Stimulated activated CD8-positive, alpha-beta memory T cell treated with anti-CD3 and anti-CD28 coated beads, Interleukin-4, amount 100 ng/mL, for 48 hours (primary cell): ENCODE data around the gene C10orf105.

ENCODE experiments used
- DNase-seq: peaks from one replicate; pipeline ENCODE4 v3.0.0-alpha.2; 2020

Gene C10orf105

DNA sequence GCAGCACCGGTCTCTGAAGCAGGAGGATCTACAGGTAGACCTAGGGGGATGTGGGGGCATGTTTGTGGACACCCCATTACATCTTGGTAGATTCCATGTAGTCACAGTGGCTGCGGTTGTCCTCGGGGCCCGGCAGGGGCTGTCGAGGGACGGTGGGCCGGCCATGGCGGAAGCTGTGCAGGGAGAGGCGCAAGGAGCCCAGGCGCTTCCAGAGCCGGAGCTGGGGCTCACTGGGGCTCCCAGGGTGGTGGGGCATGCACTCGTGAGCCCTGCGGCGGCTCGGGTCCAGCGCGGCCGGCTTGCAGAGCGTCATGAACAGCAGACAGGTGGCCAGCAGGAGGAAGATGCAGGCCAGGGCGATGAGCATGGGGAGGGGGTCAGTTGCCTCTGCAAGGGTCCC lies 3.7 kb downstream of the C10orf105 start:
- no peak for DNase-seq

- DNase-seq = no peak
These were observed 4.6 kb downstream of the C10orf105 start for GRCh38 chr10:71715026-71715425.

- no peak for DNase-seq
These were observed 5.0 kb downstream of the C10orf105 start for GRCh38 chr10:71714592-71714991.

DNA sequence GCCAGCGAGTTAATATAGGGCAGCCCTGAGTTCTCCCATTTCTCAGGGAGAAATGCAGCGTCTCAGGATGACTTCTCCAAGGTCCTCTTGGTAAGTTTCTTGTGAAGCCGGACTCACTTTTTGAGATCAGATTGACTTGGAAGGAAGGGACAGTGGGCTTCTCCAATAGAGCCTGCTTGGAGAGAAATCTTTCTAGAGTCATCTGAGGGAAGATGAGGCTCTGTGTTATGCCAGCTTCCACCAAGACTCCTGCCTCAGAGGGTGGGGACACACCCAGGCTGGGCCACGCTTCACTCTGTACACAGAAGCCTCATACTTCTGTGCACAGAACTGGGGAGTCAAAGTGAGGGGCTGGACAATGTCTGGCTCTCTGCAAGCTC lies 5.6 kb downstream of the C10orf105 start:
- DNase-seq = no peak

- peak; percentile 68 for DNase-seq
These were observed 6.2 kb downstream of the C10orf105 start for GRCh38 chr10:71713135-71714030.

DNA sequence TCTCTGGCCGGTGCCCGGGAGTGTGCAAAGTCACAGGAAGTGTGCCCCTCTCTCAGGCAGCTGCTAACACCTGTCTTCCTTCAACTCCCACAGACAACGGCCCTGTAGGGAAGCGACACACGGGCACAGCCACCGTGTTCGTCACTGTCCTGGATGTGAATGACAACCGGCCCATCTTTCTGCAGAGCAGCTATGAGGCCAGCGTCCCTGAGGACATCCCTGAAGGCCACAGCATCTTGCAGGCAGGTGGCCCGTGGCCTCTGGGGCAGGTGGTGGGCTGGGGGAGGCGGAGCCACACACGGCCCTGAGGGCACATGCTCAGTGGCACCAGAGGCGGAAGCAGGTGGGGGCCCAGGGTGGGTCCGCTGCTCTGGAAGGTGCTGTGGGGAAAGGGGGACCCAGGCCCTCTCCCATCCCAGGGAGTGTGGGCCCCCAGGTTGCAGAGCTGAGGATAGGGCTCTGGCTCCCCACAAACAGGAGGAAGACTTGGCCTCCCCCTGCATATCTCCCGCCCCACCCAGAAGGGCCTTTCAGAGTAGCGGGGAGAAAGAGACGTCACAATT lies 6.9 kb downstream of the C10orf105 start:
- DNase-seq = peak; percentile 50

DNA sequence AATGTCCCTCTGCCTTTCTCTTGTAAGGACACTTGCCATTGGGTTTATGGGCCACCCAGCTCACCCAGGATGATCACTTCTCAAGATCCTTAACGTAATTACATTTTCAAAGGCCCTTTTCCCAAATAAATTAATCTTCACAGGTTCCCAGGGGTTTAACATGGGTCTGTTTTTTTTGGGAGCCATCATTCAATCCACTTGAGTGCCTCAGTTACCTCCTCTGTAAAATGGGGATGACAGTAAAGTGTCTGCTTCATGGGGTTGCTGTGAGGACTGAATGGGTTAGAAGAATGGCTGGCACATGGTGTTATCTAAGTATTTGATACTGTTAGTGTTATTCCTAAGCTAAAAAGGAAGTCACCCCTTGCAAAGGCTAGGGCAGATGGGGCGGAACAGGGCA lies 7.4 kb downstream of the C10orf105 start:
- DNase-seq = no peak

DNA sequence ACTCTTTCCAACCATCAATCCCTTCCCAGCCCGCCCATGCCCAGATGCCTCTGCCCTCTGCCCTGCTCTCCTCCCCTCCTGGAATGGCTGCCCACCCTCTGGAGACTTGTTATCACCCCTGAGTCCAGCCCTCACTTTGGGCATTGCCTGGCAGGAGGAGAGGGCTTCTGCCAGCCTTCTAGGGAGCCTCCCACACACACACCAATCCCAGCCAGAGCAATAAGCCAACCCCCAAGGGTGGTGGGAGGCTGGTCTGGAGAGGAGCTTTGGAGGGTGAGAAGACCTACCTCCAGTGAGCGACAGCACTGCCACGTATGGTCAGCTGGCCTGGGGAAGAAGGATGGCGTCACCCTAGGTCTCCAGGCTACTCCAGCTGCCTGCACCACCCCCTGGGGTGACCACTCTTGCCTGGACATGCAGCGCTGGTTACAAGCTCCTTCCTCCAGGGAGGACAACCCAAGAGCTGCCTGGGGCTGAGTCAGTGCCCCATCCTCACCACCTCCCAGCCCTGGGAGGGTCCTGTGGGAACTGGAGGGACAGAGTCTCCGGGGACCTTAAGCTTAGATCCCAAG lies 8.4 kb downstream of the C10orf105 start:
- no peak for DNase-seq

GRCh38 chr10:71710519-71710918 lies 9.1 kb downstream of the C10orf105 start:
- DNase-seq = no peak

DNA sequence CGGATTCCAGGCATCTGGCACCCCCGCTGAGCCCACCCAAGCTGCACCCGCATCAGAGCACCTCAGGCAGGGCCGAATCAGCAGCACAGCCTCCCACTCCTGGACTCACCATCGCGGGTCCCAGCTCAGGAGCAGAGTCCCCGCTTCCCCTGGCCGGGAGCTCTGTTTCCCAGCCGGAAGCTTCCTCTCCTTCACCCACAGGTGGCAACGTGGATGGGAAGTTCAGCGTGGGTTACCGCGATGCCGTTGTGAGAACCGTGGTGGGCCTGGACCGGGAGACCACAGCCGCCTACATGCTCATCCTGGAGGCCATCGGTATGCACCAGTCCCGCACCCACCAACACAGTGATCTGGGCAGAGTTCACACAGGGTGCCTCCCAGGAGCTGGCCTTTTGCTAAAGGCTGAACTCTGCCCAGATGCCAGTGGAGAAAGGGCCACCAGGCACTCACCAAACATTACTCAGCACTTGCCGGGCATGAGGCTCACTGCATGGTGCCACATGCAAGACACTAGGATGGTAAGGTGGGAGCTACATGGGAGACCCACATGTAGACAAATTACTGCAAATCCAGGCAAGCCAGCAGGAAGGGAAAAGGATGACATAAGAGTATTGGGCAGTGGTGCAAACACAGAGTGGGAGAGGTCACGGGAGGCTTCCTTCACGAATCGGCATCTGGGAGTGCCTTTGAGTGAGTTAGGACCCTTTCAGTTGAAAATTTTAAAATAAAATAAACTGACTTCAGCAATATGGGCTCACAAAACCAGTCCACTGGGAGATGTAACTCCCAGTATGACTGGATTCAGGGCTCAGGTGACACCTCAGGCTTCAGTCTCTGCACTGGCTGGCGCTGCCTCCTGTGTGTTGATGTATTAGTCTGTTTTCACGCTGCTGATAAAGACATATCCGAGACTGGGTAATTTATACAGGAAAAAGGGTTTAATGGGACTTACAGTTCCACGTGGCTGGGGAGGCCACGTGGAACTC lies 10.4 kb downstream of the C10orf105 start:
- no peak for DNase-seq

- DNase-seq = peak; percentile 86
These were observed 11.3 kb downstream of the C10orf105 start for GRCh38 chr10:71708301-71708703.

DNA sequence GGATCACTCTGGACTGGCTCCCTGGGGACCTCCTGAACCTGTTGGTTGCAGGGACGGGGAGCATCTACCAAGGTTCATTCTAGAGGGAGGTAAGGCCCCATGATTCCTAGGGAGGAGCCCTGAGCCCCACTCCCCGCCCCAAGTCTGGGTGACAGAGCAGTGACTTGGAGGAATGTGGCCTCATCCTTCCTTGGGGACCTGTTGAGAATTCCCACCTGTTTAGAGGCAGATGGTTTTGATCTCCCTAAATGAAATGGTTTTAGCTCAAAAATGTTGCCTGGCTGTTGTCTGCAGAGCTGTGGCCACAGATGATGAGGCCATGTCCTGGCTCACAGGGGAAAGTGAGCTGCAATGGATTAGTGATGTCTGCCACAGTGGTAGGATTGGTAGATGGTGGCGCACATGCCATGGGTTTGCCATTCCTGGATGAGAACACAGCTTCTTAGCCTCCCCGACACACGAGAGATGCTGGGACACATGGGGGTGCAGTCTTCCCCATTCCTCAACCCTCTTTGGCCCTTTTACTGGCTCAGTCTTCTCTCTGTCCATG lies 12.3 kb downstream of the C10orf105 start:
- DNase-seq = no peak

DNA sequence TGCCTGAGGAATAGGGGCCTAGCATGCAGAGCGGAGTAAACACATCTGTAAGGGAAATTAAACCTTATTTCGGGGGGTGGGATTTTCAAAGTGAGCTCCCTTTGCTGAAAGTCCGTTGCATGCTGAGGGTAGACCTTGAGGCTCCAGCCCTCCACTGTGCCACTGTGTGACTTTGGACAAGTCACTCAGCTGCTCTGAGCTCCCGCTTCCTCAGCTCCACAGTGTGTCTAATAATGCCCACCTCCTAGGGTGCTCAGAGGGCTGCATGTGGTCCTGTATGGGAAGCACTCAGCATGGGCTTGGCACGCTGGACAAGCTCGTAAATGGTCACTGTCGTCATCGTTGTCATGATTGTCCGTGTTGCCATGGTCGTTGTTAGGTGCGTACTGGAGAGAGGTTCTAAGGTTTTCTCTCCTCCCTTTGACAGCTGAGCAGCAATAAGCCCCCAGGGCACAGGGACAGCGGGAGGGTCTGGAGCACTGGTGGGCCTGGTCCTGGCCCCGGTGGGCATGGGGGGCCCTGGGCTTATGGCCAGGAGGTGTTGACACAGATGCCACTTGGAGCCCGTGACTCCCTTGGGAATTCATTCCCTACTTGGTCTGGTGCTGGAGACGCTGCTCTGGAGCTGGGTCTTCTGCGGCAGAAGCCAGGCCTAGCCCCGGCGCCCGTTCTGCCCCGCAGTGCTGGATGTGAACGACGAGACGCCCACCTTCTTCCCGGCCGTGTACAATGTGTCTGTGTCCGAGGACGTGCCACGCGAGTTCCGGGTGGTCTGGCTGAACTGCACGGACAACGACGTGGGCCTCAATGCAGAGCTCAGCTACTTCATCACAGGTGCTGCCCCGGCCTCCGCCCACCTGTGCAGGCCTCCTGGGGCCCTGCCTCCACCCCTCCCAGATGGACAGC lies 13.1 kb downstream of the C10orf105 start:
- no peak for DNase-seq

DNA sequence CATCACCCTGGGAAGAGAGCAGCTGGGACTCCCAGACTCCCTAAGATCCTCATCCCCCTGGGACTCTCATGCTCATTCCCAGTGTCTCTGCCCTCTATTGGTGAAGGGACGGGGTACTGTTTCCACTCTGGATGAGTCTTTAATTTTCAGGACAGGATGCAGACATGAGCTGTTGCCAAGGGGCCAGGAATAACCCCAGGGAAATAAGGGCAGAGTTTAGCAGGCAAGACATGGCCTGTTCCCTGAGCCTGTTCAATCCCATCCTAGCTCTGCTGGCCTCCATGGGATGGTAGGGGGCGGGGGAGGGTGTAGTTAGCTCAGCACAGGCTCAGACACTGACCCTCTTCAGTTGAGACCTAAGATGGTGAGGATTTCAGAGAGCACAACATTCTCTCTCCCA lies 14.0 kb downstream of the C10orf105 start:
- DNase-seq = no peak

DNA sequence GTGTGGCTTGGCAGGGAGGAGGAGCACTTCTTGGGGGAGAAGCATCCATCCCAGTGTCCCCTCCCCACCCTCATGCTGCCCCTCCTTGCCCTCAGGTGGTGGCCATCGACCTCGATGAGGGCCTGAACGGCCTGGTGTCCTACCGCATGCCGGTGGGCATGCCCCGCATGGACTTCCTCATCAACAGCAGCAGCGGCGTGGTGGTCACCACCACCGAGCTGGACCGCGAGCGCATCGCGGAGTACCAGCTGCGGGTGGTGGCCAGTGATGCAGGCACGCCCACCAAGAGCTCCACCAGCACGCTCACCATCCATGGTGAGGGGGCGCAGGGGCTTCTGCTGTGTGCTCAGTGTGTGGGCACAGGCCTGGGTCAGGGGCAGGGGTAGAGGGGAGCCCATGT lies 14.8 kb downstream of the C10orf105 start:
- DNase-seq = no peak

- no peak for DNase-seq
These were observed 16.0 kb downstream of the C10orf105 start for GRCh38 chr10:71703577-71703976.

- DNase-seq = no peak
These were observed 18.0 kb downstream of the C10orf105 start for GRCh38 chr10:71701496-71702132.

GRCh38 chr10:71700731-71701368 lies 18.7 kb downstream of the C10orf105 start:
- no peak for DNase-seq

GRCh38 chr10:71698737-71699136 lies 20.8 kb downstream of the C10orf105 start:
- DNase-seq = no peak

DNA sequence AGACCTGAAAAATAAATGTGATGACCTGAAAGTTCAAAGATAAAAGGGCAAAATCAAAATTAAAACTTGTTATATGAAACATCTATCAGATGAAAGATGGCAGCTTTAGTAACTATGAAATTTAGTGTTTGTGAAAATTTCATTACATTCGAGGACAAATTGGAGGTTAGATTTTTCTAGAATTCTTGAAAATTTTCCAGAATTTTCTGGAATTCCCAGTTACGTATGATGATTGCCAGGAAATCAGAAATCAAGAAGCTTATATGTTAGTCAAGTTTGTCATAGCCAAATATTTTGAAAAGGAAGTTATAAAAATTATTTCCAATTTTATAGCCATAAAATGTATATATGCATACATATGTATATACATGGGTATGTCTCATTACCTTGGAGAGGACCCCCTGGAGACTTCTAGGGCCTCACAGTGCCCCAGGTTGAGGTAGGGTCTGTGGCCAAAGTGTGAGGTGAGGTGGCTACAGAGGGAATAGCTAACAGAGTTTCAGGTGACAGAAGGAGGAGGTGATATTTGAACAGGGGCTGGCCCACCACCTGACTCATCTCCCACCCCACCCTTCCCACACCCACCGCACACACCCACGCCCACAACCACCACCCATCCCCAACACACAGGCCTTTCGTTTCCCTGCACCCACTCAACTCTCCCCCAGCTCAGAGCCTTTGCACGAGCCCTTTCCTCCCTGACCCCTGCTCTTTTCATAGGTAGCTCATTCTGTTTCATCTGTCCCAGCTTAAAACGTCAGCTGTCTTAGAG lies 21.5 kb downstream of the C10orf105 start:
- peak; percentile 79 for DNase-seq
